KMS-11 (cell line): ENCODE measurements around the gene TEN1.

Experiments used
- H2AFZ ChIP-seq: fragments of 200-600 bp; sonication (generic); 2 replicates; pipeline ENCODE4 v1.6.1; 2016; ENCODE audit warnings: antibody characterized with exemption, mixed run types, low read depth
- H3K27ac ChIP-seq: fragments of 200-600 bp; sonication (generic); 2 replicates; pipeline ENCODE4 v1.6.1; 2016; ENCODE audit warnings: mild to moderate bottlenecking, mixed run types
- H3K27me3 ChIP-seq: fragments of 200-600 bp; sonication (generic); 2 replicates; pipeline ENCODE4 v1.6.1; 2017; ENCODE audit warnings: mild to moderate bottlenecking, low read depth, mixed run types, moderate library complexity; ENCODE audit not compliant: insufficient read depth
- H3K36me3 ChIP-seq: fragments of 200-600 bp; sonication (generic); 2 replicates; pipeline ENCODE4 v1.6.1; 2017; ENCODE audit warnings: mild to moderate bottlenecking, mixed run types; ENCODE audit not compliant: insufficient read depth
- H3K4me1 ChIP-seq: fragments of 200-600 bp; sonication (generic); 2 replicates; pipeline ENCODE4 v1.6.1; 2016; ENCODE audit warnings: mild to moderate bottlenecking, low read depth, mixed run types; ENCODE audit not compliant: poor library complexity, severe bottlenecking
- H3K4me2 ChIP-seq: fragments of 200-600 bp; sonication (generic); 2 replicates; pipeline ENCODE4 v1.7.0; 2016; ENCODE audit warnings: mild to moderate bottlenecking, mixed run types
- H3K4me3 ChIP-seq: fragments of 200-600 bp; sonication (generic); IDR thresholded peaks from 2 replicates; pipeline ENCODE4 v1.6.1; 2017; ENCODE audit warnings: low read depth, low read length, mixed read lengths; ENCODE audit not compliant: insufficient read depth
- H3K79me2 ChIP-seq: fragments of 200-600 bp; sonication (generic); 2 replicates; pipeline ENCODE4 v1.6.1; 2016; ENCODE audit warnings: low read depth, mixed run types; ENCODE audit not compliant: insufficient read depth
- H3K9ac ChIP-seq: fragments of 200-600 bp; sonication (generic); 2 replicates; pipeline ENCODE4 v1.6.1; 2016; ENCODE audit warnings: mild to moderate bottlenecking, mixed run types
- H4K20me1 ChIP-seq: fragments of 200-600 bp; sonication (generic); 2 replicates; pipeline ENCODE4 v1.6.1; 2016; ENCODE audit warnings: mild to moderate bottlenecking, mixed run types; ENCODE audit not compliant: insufficient read depth
- CTCF ChIP-seq: fragments of 200-600 bp; sonication (generic); conservative IDR thresholded peaks from 2 replicates; pipeline ENCODE4 v1.6.1; 2017; ENCODE audit warnings: low read depth, mild to moderate bottlenecking, antibody characterized with exemption, low read length, moderate library complexity, mixed read lengths

Gene TEN1

GRCh38 chr17:75980188-75981018 lies 1.4 kb downstream of the TEN1 start:
- TF ChIP-seq CTCF, result no peak
- Histone ChIP-seq H2AFZ (peak overlapping the region; percentile 70), H4K20me1 (no peaks in the 10 kb centered on the region), H3K4me1 (peaks cover 17% of the 10 kb centered on the region), H3K27me3 (no peaks in the 10 kb centered on the region), H3K36me3 (no peaks in the 10 kb centered on the region), H3K27ac (peak overlapping the region; percentile 78), H3K4me3 (no peak overlapping the region), H3K79me2 (peaks cover 10% of the 10 kb centered on the region; the same call in 1 of the 2 replicates), H3K4me2 (peak overlapping the region; percentile 55), H3K9ac (peak overlapping the region; percentile 83)

DNA sequence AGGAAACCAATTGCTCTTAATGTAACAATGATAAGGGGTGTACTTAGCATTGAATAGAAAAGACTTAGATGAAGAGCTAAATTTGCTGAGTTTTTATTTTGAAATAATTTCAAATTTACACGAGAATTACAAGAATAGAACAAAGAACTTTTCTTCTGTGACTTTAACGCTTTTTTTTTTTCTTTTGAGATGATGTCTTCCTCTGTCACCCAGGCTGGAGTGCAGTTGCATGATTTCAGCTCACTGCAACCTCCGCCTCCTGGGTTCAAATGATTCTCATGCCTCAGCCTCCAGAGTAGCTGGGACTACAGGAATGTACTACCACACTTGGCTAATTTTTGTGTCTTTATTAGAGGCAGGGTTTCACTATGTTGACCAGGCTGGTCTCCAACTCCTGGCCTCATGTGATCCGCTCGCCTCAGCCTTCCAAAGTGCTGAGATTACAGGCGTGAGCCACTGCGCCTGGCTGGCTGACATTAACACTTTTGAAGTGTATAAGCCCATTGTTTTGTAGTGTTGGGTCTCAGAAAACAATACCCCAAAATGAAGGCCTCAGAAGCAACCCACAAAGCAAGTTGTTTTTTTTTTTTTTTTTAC lies 2.1 kb downstream of the TEN1 start:
- Histone ChIP-seq H3K36me3 (no peaks in the 10 kb centered on the region), H3K27ac (no peak overlapping the region), H3K79me2 (peaks cover 10% of the 10 kb centered on the region; the same call in 1 of the 2 replicates), H3K9ac (no peak overlapping the region), H2AFZ (no peak overlapping the region), H4K20me1 (no peaks in the 10 kb centered on the region), H3K4me3 (no peak overlapping the region), H3K27me3 (no peaks in the 10 kb centered on the region), H3K4me2 (no peak overlapping the region), H3K4me1 (peaks cover 17% of the 10 kb centered on the region)
- no peak for TF ChIP-seq CTCF

- no peaks in the 10 kb centered on the region for H3K27me3 ChIP-seq
- H3K79me2 ChIP-seq, result peaks cover 10% of the 10 kb centered on the region; the same call in 1 of the 2 replicates
- H3K9ac ChIP-seq, result no peak overlapping the region
- H2AFZ ChIP-seq, result no peak overlapping the region
- no peak overlapping the region for H3K4me3 ChIP-seq
- peaks cover 9% of the 10 kb centered on the region for H3K4me1 ChIP-seq
- no peak overlapping the region for H3K4me2 ChIP-seq
- H4K20me1 ChIP-seq, result no peaks in the 10 kb centered on the region
- no peak for TF ChIP-seq CTCF
- H3K27ac ChIP-seq, result no peak overlapping the region
- H3K36me3 ChIP-seq, result no peaks in the 10 kb centered on the region
These were observed 4.6 kb downstream of the TEN1 start for GRCh38 chr17:75983501-75984181.

- no peak overlapping the region for H3K4me3 ChIP-seq
- no peak overlapping the region for H3K27ac ChIP-seq
- H3K4me1 ChIP-seq, result no peaks in the 10 kb centered on the region
- TF ChIP-seq CTCF, result no peak
- H3K4me2 ChIP-seq, result no peak overlapping the region
- H4K20me1 ChIP-seq, result no peaks in the 10 kb centered on the region
- no peaks in the 10 kb centered on the region for H3K27me3 ChIP-seq
- H3K36me3 ChIP-seq, result no peaks in the 10 kb centered on the region
- peaks cover under 1% of the 10 kb centered on the region; the same call in 1 of the 2 replicates for H3K79me2 ChIP-seq
- H2AFZ ChIP-seq, result no peak overlapping the region
- H3K9ac ChIP-seq, result no peak overlapping the region
These were observed 6.9 kb downstream of the TEN1 start for GRCh38 chr17:75985986-75986385.
